Measurements from ENCODE around the gene SV2B.

The SV2B gene

GRCh38 chr15:91196127-91196526, 96.1 kb downstream of the SV2B start:
- TF ChIP-seq, protein P1, sequence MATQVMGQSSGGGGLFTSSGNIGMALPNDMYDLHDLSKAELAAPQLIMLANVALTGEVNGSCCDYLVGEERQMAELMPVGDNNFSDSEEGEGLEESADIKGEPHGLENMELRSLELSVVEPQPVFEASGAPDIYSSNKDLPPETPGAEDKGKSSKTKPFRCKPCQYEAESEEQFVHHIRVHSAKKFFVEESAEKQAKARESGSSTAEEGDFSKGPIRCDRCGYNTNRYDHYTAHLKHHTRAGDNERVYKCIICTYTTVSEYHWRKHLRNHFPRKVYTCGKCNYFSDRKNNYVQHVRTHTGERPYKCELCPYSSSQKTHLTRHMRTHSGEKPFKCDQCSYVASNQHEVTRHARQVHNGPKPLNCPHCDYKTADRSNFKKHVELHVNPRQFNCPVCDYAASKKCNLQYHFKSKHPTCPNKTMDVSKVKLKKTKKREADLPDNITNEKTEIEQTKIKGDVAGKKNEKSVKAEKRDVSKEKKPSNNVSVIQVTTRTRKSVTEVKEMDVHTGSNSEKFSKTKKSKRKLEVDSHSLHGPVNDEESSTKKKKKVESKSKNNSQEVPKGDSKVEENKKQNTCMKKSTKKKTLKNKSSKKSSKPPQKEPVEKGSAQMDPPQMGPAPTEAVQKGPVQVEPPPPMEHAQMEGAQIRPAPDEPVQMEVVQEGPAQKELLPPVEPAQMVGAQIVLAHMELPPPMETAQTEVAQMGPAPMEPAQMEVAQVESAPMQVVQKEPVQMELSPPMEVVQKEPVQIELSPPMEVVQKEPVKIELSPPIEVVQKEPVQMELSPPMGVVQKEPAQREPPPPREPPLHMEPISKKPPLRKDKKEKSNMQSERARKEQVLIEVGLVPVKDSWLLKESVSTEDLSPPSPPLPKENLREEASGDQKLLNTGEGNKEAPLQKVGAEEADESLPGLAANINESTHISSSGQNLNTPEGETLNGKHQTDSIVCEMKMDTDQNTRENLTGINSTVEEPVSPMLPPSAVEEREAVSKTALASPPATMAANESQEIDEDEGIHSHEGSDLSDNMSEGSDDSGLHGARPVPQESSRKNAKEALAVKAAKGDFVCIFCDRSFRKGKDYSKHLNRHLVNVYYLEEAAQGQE (IDR thresholded peaks at IDR 0.05; ENCODE audit: insufficient read depth in 1 of 2, low read depth in 2 of 2, low read length in 2 of 2), result no peak
- no peak for TF ChIP-seq SIN3A (IDR thresholded peaks at IDR 0.05; ENCODE audit: borderline replicate concordance, insufficient read depth, low read length)
- no peak for TF ChIP-seq FOXP2 (optimal IDR thresholded peaks at IDR 0.05; ENCODE audit: borderline replicate concordance, extremely low read depth, extremely low read length, insufficient read depth)
- TF ChIP-seq TAF1 (IDR thresholded peaks at IDR 0.05; ENCODE audit: borderline replicate concordance, insufficient read depth, low read length), result no peak
- no peak for TF ChIP-seq POLR2AphosphoS5 (IDR thresholded peaks at IDR 0.05; ENCODE audit: low read depth, low read length)

DNA sequence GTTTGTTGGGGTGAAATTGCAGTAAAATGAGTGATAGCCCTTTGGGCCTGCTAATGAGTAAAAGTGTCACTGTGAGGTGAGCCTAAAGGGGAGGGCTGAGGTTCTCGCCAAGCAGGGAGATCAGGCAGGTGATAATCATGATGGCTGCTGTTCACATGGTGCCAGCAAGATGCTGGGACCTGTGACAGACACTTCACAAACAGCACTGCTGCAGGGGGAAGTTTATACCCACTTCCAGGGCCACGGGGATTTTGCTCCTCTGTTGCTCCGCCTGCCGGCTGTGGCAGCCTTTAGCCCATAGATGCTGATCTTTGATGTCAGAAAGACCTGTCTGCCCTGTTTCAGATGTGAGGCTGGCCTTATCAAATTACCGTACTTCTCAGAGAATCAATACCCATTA, 96.7 kb downstream of the SV2B start:
- TF ChIP-seq POLR2AphosphoS5 (IDR thresholded peaks at IDR 0.05; ENCODE audit: low read depth, low read length), result no peak
- TF ChIP-seq, protein P1 (IDR thresholded peaks at IDR 0.05; ENCODE audit: insufficient read depth in 1 of 2, low read depth in 2 of 2, low read length in 2 of 2), result no peak
- no peak for TF ChIP-seq FOXP2 (optimal IDR thresholded peaks at IDR 0.05; ENCODE audit: borderline replicate concordance, extremely low read depth, extremely low read length, insufficient read depth)
- no peak for TF ChIP-seq SIN3A (IDR thresholded peaks at IDR 0.05; ENCODE audit: borderline replicate concordance, insufficient read depth, low read length)
- no peak for TF ChIP-seq TAF1 (IDR thresholded peaks at IDR 0.05; ENCODE audit: borderline replicate concordance, insufficient read depth, low read length)

- TF ChIP-seq SIN3A (IDR thresholded peaks at IDR 0.05; ENCODE audit: borderline replicate concordance, insufficient read depth, low read length) (no peak), TAF1 (IDR thresholded peaks at IDR 0.05; ENCODE audit: borderline replicate concordance, insufficient read depth, low read length) (no peak)
Measured at GRCh38 chr15:91199511-91199910, 99.5 kb downstream of the SV2B start.

DNA sequence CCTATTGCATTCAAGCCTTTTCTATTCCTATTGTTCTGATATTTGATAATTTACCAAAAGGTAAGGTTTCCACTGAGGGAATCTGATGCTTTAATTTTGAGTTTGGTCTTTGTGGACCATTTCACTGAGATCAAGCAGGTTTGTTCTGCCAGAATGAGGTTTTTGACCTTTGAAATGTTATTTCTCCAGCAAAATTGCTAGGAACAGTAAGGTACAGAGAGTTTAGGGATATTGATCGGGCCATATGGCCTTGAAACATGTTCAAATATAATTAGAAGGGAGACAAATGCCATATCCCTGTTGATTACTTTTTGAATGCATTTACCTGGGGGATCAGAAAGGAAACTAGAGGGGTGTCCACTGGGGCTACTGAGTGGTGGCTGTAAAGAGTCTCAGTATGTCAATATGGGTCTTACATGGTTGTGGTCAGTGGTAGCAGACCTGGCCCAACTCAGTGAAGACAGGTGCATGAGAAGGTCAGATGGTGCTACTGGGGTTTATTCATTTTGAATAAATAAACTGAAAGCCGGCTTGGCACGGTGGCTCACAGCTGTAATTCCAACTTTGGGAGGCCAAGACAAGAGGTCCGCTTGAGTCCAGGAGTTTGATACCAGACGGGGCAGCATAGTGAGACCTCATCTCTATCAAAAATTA, 100.2 kb downstream of the SV2B start:
- no peak for TF ChIP-seq FOXP2 (optimal IDR thresholded peaks at IDR 0.05; ENCODE audit: borderline replicate concordance, extremely low read depth, extremely low read length, insufficient read depth)
- no peak for TF ChIP-seq SIN3A (IDR thresholded peaks at IDR 0.05; ENCODE audit: borderline replicate concordance, insufficient read depth, low read length)
- no peak for TF ChIP-seq POLR2AphosphoS5 (IDR thresholded peaks at IDR 0.05; ENCODE audit: low read depth, low read length)
- TF ChIP-seq TAF1 (IDR thresholded peaks at IDR 0.05; ENCODE audit: borderline replicate concordance, insufficient read depth, low read length), result no peak
- TF ChIP-seq, protein P1 (IDR thresholded peaks at IDR 0.05; ENCODE audit: insufficient read depth in 1 of 2, low read depth in 2 of 2, low read length in 2 of 2), result no peak

GRCh38 chr15:91202510-91203102, 102.5 kb downstream of the SV2B start:
- no peak for TF ChIP-seq SIN3A (IDR thresholded peaks at IDR 0.05; ENCODE audit: borderline replicate concordance, insufficient read depth, low read length)
- TF ChIP-seq TAF1 (IDR thresholded peaks at IDR 0.05; ENCODE audit: borderline replicate concordance, insufficient read depth, low read length), result no peak
- no peak for TF ChIP-seq POLR2AphosphoS5 (IDR thresholded peaks at IDR 0.05; ENCODE audit: low read depth, low read length)
- TF ChIP-seq FOXP2 (optimal IDR thresholded peaks at IDR 0.05; ENCODE audit: borderline replicate concordance, extremely low read depth, extremely low read length, insufficient read depth), result no peak
- TF ChIP-seq, protein P1 (IDR thresholded peaks at IDR 0.05; ENCODE audit: insufficient read depth in 1 of 2, low read depth in 2 of 2, low read length in 2 of 2), result no peak

Data from PFSK-1 (cell line).